Testis (tissue), 2 donors: ENCODE data around the gene NFIB.

Source experiments
- CTCF ChIP-seq, 3 experiments: fragments of 450-650 bp in 2 of 3; fragments of 200-600 bp in 1 of 3; sonication (generic) in 1 of 3; IDR thresholded peaks; one replicate each; pipeline ENCODE4 v1.5.1; 2016 to 2019; ENCODE audit warnings: antibody characterized with exemption in 3 of 3, mild to moderate bottlenecking in 2 of 3, moderate library complexity in 1 of 3
- POLR2A ChIP-seq: fragments of 450-650 bp; IDR thresholded peaks from one replicate; pipeline ENCODE4 v1.6.1; 2017; ENCODE audit warnings: antibody characterized with exemption, mild to moderate bottlenecking, moderate library complexity

GRCh38 chr9:14185016-14185415 is 128.9 kb downstream of the NFIB start:
- TF ChIP-seq CTCF (IDR thresholded peaks at IDR 0.05): no peak
- no peak for TF ChIP-seq POLR2A
